ENCODE data around the gene PXDN. TPM values are rescaled to one million over a fixed set of nuclear protein-coding genes. Genes with fewer than 3 reads are reported as not detected.

Gene PXDN
- total and polyA plus RNA-seq, 2 of the 4 experiments (the other 2 are of a cell fraction) = 153 to 332 TPM

DNA sequence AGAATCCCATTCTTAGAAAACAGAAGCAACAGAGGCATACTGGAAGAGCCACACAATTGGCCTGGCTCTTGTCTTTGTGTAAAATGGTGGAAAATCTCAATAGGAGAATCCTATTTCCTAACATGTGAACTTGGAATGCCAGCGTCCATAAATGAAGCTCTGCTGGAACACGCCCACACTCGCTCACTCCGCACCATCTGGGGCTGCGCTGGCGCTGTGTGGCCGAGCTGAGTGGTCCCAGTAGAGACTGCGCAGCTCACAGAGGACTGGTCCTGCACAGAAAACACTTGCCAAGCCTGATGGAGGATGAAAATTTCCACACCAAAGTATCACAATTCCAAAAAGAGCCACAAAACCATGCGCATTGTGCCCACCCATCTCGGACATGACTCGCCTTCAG, 56.2 kb downstream of the PXDN start:
- H3K56ac ChIP-seq (ENCODE audit: extremely low read depth, insufficient read depth, low read length) = no peak overlapping the region

More for the DNA sequence above, 56.2 kb downstream of the PXDN start:
- CTCF ChIA-PET = no interaction called here
- Histone ChIP-seq H3K27ac (ENCODE audit: insufficient read depth, low read length) (no peak overlapping the region), H3K9me3 (ENCODE audit: control insufficient read depth, insufficient read depth, low read length) (no peaks in the 10 kb centered on the region), H4K5ac (ENCODE audit: low read depth, low read length) (no peak overlapping the region), H2BK5ac (ENCODE audit: low read depth, low read length, poor library complexity, severe bottlenecking) (peak overlapping the region; percentile 30), H4K8ac (ENCODE audit: low read depth in 2 of 2, low read length in 2 of 2) (no peak overlapping the region), H2AK5ac (ENCODE audit: low read depth, low read length) (no peak overlapping the region), H3K4me1 (ENCODE audit: control insufficient read depth, insufficient read depth, low read length) (peaks cover 19% of the 10 kb centered on the region), H3K79me1 (ENCODE audit: low read depth in 1 of 2, low read length in 2 of 2) (peaks cover 40 to 78% of the 10 kb centered on the region in 2 experiments), H3K14ac (replicated peaks; ENCODE audit: low read depth, low read length) (0 out of 2 replicates have a peak overlapping the region, but pooled peaks have one; percentile 41), H3K9me1 (ENCODE audit: insufficient read depth, low read length) (peaks cover 29% of the 10 kb centered on the region), H3K36me3 (ENCODE audit: control insufficient read depth, insufficient read depth, low read length) (peaks cover 67% of the 10 kb centered on the region), H2AK9ac (replicated peaks; ENCODE audit: low read depth, low read length, poor library complexity) (peak overlapping the region; percentile 79), H4K20me1 (ENCODE audit: insufficient read depth, low read length) (peaks cover 45% of the 10 kb centered on the region), H2AFZ (replicated peaks; ENCODE audit: low read length, poor library complexity) (no peak overlapping the region), H3K18ac (ENCODE audit: low read depth, low read length) (no peak overlapping the region), H3K4ac (ENCODE audit: low read depth, low read length) (no peak overlapping the region), H3K4me2 (ENCODE audit: low read depth, low read length) (no peak overlapping the region), H2BK20ac (ENCODE audit: low read depth, low read length) (no peak overlapping the region), H4K91ac (ENCODE audit: insufficient read depth, low read depth, low read length) (no peak overlapping the region), H3K4me3 (ENCODE audit: insufficient read depth, low read depth, low read length) (no peak overlapping the region), H2BK15ac (ENCODE audit: low read depth, low read length) (no peak overlapping the region), H3K27me3 (ENCODE audit: control insufficient read depth, insufficient read depth, low read length) (no peaks in the 10 kb centered on the region), H3K23ac (ENCODE audit: low read depth, low read length) (no peak overlapping the region), H2BK120ac (ENCODE audit: low read depth, low read length) (no peak overlapping the region), H3K9ac (ENCODE audit: low read depth, low read length) (no peak overlapping the region)
- TF ChIP-seq RFX5 (IDR thresholded peaks at IDR 0.05; ENCODE audit: low read depth, low read length) (no peak), POLR2A (IDR thresholded peaks at IDR 0.05; ENCODE audit: low read depth, low read length) (no peak), SMC3 (IDR thresholded peaks at IDR 0.05; ENCODE audit: low read depth, low read length) (no peak), BHLHE40 (IDR thresholded peaks at IDR 0.05; ENCODE audit: low read depth, low read length) (no peak), NFE2L2 (IDR thresholded peaks at IDR 0.05; ENCODE audit: low read depth, low read length) (no peak), CHD1 (IDR thresholded peaks at IDR 0.05; ENCODE audit: low read depth, low read length) (no peak), RAD21 (IDR thresholded peaks at IDR 0.05; ENCODE audit: low read length) (no peak), MAZ (IDR thresholded peaks at IDR 0.05; ENCODE audit: borderline replicate concordance, low read depth, low read length) (no peak), MAFK (IDR thresholded peaks at IDR 0.05; ENCODE audit: low read depth, low read length) (no peak), RCOR1 (IDR thresholded peaks at IDR 0.05; ENCODE audit: insufficient replicate concordance, low read length) (no peak), MXI1 (IDR thresholded peaks at IDR 0.05; ENCODE audit: borderline replicate concordance, low read depth, low read length) (no peak), CEBPB (IDR thresholded peaks at IDR 0.05; ENCODE audit: low read depth, low read length) (no peak), FOS (IDR thresholded peaks at IDR 0.05; ENCODE audit: low read depth, low read length) (no peak)
- TF ChIP-seq, protein P1, sequence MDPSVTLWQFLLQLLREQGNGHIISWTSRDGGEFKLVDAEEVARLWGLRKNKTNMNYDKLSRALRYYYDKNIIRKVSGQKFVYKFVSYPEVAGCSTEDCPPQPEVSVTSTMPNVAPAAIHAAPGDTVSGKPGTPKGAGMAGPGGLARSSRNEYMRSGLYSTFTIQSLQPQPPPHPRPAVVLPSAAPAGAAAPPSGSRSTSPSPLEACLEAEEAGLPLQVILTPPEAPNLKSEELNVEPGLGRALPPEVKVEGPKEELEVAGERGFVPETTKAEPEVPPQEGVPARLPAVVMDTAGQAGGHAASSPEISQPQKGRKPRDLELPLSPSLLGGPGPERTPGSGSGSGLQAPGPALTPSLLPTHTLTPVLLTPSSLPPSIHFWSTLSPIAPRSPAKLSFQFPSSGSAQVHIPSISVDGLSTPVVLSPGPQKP (IDR thresholded peaks at IDR 0.05; ENCODE audit: borderline replicate concordance, low read depth, low read length) = no peak
- TF ChIP-seq, protein P2, sequence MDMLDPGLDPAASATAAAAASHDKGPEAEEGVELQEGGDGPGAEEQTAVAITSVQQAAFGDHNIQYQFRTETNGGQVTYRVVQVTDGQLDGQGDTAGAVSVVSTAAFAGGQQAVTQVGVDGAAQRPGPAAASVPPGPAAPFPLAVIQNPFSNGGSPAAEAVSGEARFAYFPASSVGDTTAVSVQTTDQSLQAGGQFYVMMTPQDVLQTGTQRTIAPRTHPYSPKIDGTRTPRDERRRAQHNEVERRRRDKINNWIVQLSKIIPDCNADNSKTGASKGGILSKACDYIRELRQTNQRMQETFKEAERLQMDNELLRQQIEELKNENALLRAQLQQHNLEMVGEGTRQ (IDR thresholded peaks at IDR 0.05; ENCODE audit: low read depth, low read length) = no peak
- TF ChIP-seq, protein P3, sequence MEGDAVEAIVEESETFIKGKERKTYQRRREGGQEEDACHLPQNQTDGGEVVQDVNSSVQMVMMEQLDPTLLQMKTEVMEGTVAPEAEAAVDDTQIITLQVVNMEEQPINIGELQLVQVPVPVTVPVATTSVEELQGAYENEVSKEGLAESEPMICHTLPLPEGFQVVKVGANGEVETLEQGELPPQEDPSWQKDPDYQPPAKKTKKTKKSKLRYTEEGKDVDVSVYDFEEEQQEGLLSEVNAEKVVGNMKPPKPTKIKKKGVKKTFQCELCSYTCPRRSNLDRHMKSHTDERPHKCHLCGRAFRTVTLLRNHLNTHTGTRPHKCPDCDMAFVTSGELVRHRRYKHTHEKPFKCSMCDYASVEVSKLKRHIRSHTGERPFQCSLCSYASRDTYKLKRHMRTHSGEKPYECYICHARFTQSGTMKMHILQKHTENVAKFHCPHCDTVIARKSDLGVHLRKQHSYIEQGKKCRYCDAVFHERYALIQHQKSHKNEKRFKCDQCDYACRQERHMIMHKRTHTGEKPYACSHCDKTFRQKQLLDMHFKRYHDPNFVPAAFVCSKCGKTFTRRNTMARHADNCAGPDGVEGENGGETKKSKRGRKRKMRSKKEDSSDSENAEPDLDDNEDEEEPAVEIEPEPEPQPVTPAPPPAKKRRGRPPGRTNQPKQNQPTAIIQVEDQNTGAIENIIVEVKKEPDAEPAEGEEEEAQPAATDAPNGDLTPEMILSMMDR (conservative IDR thresholded peaks at IDR 0.05; ENCODE audit: low read depth, low read length) = no peak
- ATAC-seq (ENCODE audit: low read depth) (no peak), DNase-seq (no peak)
- POLR2A ChIA-PET (ENCODE audit: unreplicated experiment) = no interaction called here
- WGBS, 2 experiments (ENCODE audit: extremely low coverage in 2 of 2, insufficient read length in 1 of 2) = 96% methylated on average over 9 of the region's 11 CpGs; no CpG with 5 or more reads in 1 of the 2 experiments
- dilution Hi-C loops (cut with HindIII; ENCODE audit: low sequenced_read_pairs, unreplicated experiment) = no loop called here
- no TSS peak for BruUV-seq (replicated peaks)
- in situ Hi-C loops (cut with MboI; ENCODE audit: low sequenced_read_pairs) = no loop called here
- intact Hi-C loops (cut with micrococcal nuclease) = no loop called here
